Astrocyte (in vitro differentiated cells and primary cell): ENCODE results near the gene UGT2B17. TPM values are rescaled to one million over a fixed set of nuclear protein-coding genes. Genes with fewer than 3 reads are reported as not detected.

Experiments
- DNase-seq: peaks from one replicate; pipeline ENCODE4 v3.0.0-alpha.2; 2010; ENCODE audit warnings: low read depth
- FAIRE-seq: peaks from 2 replicates; lab custom pipeline; 2011; peaks lifted over from hg19 to GRCh38; lab: Jason Lieb, UNC
- H2AFZ ChIP-seq: 2 replicates; pipeline ENCODE4 v1.6.0; 2012; ENCODE audit warnings: low read depth, low read length, inconsistent platforms
- H3K27ac ChIP-seq: 2 replicates; pipeline ENCODE4 v1.5.1; 2011; ENCODE audit warnings: low read depth, low read length, inconsistent platforms
- H3K27me3 ChIP-seq: 2 replicates; pipeline ENCODE4 v1.6.0; 2011; ENCODE audit warnings: low read length, inconsistent platforms; ENCODE audit not compliant: insufficient read depth
- H3K36me3 ChIP-seq: 2 replicates; pipeline ENCODE4 v1.5.1; 2011; ENCODE audit warnings: low read length, inconsistent platforms; ENCODE audit not compliant: insufficient read depth
- H3K4me1 ChIP-seq: 2 replicates; pipeline ENCODE4 v1.5.1; 2011; ENCODE audit warnings: low read length, inconsistent platforms; ENCODE audit not compliant: insufficient read depth
- H3K4me2 ChIP-seq: 2 replicates; pipeline ENCODE4 v1.6.0; 2012; ENCODE audit warnings: low read length, inconsistent platforms
- H3K4me3 ChIP-seq: 2 replicates; pipeline ENCODE4 v1.5.1; 2011; ENCODE audit warnings: low read depth, mild to moderate bottlenecking, low read length, inconsistent platforms; ENCODE audit not compliant: insufficient read depth
- H3K79me2 ChIP-seq: 2 replicates; pipeline ENCODE4 v1.6.0; 2012; ENCODE audit warnings: mild to moderate bottlenecking, low read length, inconsistent platforms; ENCODE audit not compliant: insufficient read depth
- H3K9ac ChIP-seq: 2 replicates; pipeline ENCODE4 v1.6.0; 2012; ENCODE audit warnings: mild to moderate bottlenecking, low read length, inconsistent platforms
- H3K9me3 ChIP-seq: 2 replicates; pipeline ENCODE4 v1.5.1; 2012; ENCODE audit warnings: low read depth, mild to moderate bottlenecking, low read length, inconsistent platforms; ENCODE audit not compliant: insufficient read depth
- H4K20me1 ChIP-seq: 2 replicates; pipeline ENCODE4 v1.6.0; 2012; ENCODE audit warnings: low read length, inconsistent platforms; ENCODE audit not compliant: insufficient read depth
- H3K27ac Mint-ChIP-seq: one replicate; pipeline ENCODE4 v1.8.0; 2021; ENCODE audit warnings: mild to moderate bottlenecking, mixed read lengths; ENCODE audit not compliant: unreplicated experiment
- H3K27me3 Mint-ChIP-seq: one replicate; pipeline ENCODE4 v1.8.0; 2021; ENCODE audit warnings: low read depth, mixed read lengths; ENCODE audit not compliant: unreplicated experiment
- H3K36me3 Mint-ChIP-seq: one replicate; pipeline ENCODE4 v1.8.0; 2021; ENCODE audit warnings: low read depth, mixed read lengths; ENCODE audit not compliant: unreplicated experiment
- H3K4me1 Mint-ChIP-seq: one replicate; pipeline ENCODE4 v1.8.0; 2021; ENCODE audit warnings: low read depth, mixed read lengths; ENCODE audit not compliant: unreplicated experiment
- H3K4me3 Mint-ChIP-seq: one replicate; pipeline ENCODE4 v1.8.0; 2021; ENCODE audit warnings: mild to moderate bottlenecking, moderate library complexity, mixed read lengths; ENCODE audit not compliant: unreplicated experiment
- H3K9me3 Mint-ChIP-seq: one replicate; pipeline ENCODE4 v1.8.0; 2021; ENCODE audit warnings: mild to moderate bottlenecking, mixed read lengths; ENCODE audit not compliant: unreplicated experiment
- EZH2 ChIP-seq: IDR thresholded peaks from 2 replicates; pipeline ENCODE4 v1.6.1; 2012; ENCODE audit warnings: mild to moderate bottlenecking, low read length, inconsistent platforms; ENCODE audit not compliant: insufficient read depth
- total RNA-seq: library from RNA; stranded (reverse); gene quantifications from 2 replicates; pipeline ENCODE4 v1.2.1, GENCODE V29; 2021
- TF ChIP-seq, protein P1 (sequence below): IDR thresholded peaks from 2 replicates; pipeline ENCODE4 v1.5.1; 2011; ENCODE audit warnings: low read depth, mild to moderate bottlenecking, inconsistent platforms, low read length, moderate library complexity; ENCODE audit not compliant: insufficient read depth

Gene UGT2B17
- total RNA-seq, 1 donor from 2014 or later, result not detected

DNA sequence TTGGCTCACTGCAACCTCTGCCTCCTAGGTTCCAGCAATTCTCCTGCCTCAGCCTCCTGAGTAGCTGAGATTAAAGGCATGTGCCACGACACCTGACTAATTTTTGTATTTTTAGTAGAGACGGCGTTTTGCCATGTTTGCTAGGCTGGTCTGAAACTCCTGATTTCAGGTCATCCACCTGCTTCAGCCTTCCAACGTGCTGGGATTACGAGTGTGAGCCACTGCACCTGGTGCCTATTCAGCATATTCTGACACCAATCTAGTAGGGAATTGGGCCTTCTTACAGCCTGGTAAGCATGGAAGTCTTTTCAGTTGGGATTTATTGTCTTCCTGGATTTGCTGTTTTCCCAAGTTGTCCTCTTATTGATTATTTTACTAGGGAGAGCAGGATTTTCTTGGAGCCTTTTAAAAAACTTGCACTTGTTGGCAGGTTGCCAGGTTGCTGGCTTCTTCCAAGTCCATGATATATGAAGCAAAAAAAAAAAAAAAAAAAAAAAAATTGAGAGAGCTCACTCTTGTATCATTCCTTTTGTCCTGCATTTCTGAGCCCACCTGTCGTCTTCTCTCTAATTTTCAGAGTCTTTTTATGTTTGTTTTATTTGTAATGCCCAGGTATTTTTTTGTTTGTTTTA, 85.2 kb downstream of the UGT2B17 start:
- no peak overlapping the region for H3K4me3 Mint-ChIP-seq
- DNase-seq (no peak), FAIRE-seq (no peak)
- Histone ChIP-seq H3K36me3 (no peaks in the 10 kb centered on the region), H2AFZ (no peak overlapping the region), H3K79me2 (no peaks in the 10 kb centered on the region), H3K27me3 (no peaks in the 10 kb centered on the region), H3K4me1 (no peaks in the 10 kb centered on the region), H3K4me2 (no peak overlapping the region), H4K20me1 (no peaks in the 10 kb centered on the region), H3K4me3 (no peak overlapping the region), H3K27ac (no peak overlapping the region), H3K9me3 (no peaks in the 10 kb centered on the region), H3K9ac (no peak overlapping the region)
- H3K27ac Mint-ChIP-seq, result no peak overlapping the region
- no peaks in the 10 kb centered on the region for H3K27me3 Mint-ChIP-seq
- no peak for TF ChIP-seq EZH2
- TF ChIP-seq, protein P1, sequence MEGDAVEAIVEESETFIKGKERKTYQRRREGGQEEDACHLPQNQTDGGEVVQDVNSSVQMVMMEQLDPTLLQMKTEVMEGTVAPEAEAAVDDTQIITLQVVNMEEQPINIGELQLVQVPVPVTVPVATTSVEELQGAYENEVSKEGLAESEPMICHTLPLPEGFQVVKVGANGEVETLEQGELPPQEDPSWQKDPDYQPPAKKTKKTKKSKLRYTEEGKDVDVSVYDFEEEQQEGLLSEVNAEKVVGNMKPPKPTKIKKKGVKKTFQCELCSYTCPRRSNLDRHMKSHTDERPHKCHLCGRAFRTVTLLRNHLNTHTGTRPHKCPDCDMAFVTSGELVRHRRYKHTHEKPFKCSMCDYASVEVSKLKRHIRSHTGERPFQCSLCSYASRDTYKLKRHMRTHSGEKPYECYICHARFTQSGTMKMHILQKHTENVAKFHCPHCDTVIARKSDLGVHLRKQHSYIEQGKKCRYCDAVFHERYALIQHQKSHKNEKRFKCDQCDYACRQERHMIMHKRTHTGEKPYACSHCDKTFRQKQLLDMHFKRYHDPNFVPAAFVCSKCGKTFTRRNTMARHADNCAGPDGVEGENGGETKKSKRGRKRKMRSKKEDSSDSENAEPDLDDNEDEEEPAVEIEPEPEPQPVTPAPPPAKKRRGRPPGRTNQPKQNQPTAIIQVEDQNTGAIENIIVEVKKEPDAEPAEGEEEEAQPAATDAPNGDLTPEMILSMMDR, result no peak
- no peaks in the 10 kb centered on the region for H3K9me3 Mint-ChIP-seq
- H3K4me1 Mint-ChIP-seq, result no peaks in the 10 kb centered on the region
- no peaks in the 10 kb centered on the region for H3K36me3 Mint-ChIP-seq

DNA sequence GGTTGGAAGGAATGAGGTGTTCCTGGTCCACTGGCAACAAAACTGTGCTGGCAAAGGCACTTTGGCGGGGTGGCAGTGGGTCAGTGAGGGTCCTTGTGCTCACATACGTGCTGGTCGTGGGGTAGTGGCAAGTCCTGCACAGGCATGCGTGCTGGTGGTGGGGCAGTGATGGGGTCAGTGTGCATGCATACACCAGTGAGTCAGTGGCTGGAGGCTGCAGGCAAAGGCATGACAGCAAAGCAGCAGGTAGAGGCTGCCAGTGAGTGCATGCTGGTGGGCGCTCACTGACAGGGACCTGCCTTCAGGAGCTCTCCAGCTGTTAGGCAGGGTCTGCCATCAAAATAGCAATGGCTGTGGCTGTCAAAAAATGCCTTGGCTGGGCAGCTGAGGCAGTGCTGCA, 86.8 kb downstream of the UGT2B17 start:
- Histone ChIP-seq H3K4me2 (no peak overlapping the region), H3K27ac (no peak overlapping the region), H3K36me3 (no peaks in the 10 kb centered on the region), H3K9ac (no peak overlapping the region), H3K9me3 (no peaks in the 10 kb centered on the region), H2AFZ (no peak overlapping the region), H3K79me2 (no peaks in the 10 kb centered on the region), H3K27me3 (no peaks in the 10 kb centered on the region), H3K4me3 (no peak overlapping the region), H4K20me1 (no peaks in the 10 kb centered on the region), H3K4me1 (no peaks in the 10 kb centered on the region)
- TF ChIP-seq EZH2, result no peak
- TF ChIP-seq, protein P1, result no peak
- no peak overlapping the region for H3K4me3 Mint-ChIP-seq
- no peaks in the 10 kb centered on the region for H3K36me3 Mint-ChIP-seq
- H3K4me1 Mint-ChIP-seq, result no peaks in the 10 kb centered on the region
- H3K27ac Mint-ChIP-seq, result no peak overlapping the region
- FAIRE-seq (no peak), DNase-seq (no peak)
- no peaks in the 10 kb centered on the region for H3K27me3 Mint-ChIP-seq
- no peaks in the 10 kb centered on the region for H3K9me3 Mint-ChIP-seq

Other genes starting within 250 kb of the UGT2B17 start
- 87.3 and 95.9 TPM in 2 replicates for gene YTHDC1, start 226.2 kb downstream of the UGT2B17 start, total RNA-seq
- 0.41 TPM in 1 of 2 replicates, not detected in the other for gene TMPRSS11E, start 128.9 kb downstream of the UGT2B17 start, total RNA-seq
- not detected in 2 replicates for gene UGT2B15, start 94.3 kb upstream of the UGT2B17 start, total RNA-seq
- gene UGT2B10, start 239.7 kb upstream of the UGT2B17 start, total RNA-seq, result not detected in 2 replicates